ENCODE results near the gene CSNK1E.

The CSNK1E gene

GRCh38 chr22:38300946-38301345, 16.3 kb downstream of the CSNK1E start:
- TF ChIP-seq ZFP3 (CRISPR knock-in tag; IDR thresholded peaks at IDR 0.05): no peak
- TF ChIP-seq ISL1 (CRISPR knock-in tag; IDR thresholded peaks at IDR 0.05): no peak
- no peak for TF ChIP-seq TCF4 (CRISPR knock-in tag; IDR thresholded peaks at IDR 0.05; ENCODE audit: borderline replicate concordance)
- TF ChIP-seq TSHZ2 (CRISPR knock-in tag; IDR thresholded peaks at IDR 0.05): no peak
- no peak for TF ChIP-seq ZNF565 (CRISPR knock-in tag; conservative IDR thresholded peaks at IDR 0.05; ENCODE audit: low read depth)
- TF ChIP-seq, protein P1, sequence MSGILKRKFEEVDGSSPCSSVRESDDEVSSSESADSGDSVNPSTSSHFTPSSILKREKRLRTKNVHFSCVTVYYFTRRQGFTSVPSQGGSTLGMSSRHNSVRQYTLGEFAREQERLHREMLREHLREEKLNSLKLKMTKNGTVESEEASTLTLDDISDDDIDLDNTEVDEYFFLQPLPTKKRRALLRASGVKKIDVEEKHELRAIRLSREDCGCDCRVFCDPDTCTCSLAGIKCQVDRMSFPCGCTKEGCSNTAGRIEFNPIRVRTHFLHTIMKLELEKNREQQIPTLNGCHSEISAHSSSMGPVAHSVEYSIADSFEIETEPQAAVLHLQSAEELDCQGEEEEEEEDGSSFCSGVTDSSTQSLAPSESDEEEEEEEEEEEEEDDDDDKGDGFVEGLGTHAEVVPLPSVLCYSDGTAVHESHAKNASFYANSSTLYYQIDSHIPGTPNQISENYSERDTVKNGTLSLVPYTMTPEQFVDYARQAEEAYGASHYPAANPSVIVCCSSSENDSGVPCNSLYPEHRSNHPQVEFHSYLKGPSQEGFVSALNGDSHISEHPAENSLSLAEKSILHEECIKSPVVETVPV (CRISPR knock-in tag; IDR thresholded peaks at IDR 0.05): no peak
- no peak for TF ChIP-seq ZFP30 (CRISPR knock-in tag; IDR thresholded peaks at IDR 0.05)
- TF ChIP-seq ZNF8 (CRISPR knock-in tag; IDR thresholded peaks at IDR 0.05): no peak
- no peak for TF ChIP-seq ESRRG (CRISPR knock-in tag; IDR thresholded peaks at IDR 0.05)
- TF ChIP-seq SNAI2 (CRISPR knock-in tag; IDR thresholded peaks at IDR 0.05): no peak
- no peak for TF ChIP-seq GLIS3 (CRISPR knock-in tag; IDR thresholded peaks at IDR 0.05)
- TF ChIP-seq CSDC2 (CRISPR knock-in tag; IDR thresholded peaks at IDR 0.05): no peak
- TF ChIP-seq OSR1 (CRISPR knock-in tag; IDR thresholded peaks at IDR 0.05): no peak
- TF ChIP-seq ZC3H10 (CRISPR knock-in tag; IDR thresholded peaks at IDR 0.05): no peak
- TF ChIP-seq TOX (CRISPR knock-in tag; IDR thresholded peaks at IDR 0.05; ENCODE audit: borderline replicate concordance): no peak
- no peak for TF ChIP-seq RARB (CRISPR knock-in tag; IDR thresholded peaks at IDR 0.05)
- TF ChIP-seq BACH2 (CRISPR knock-in tag; IDR thresholded peaks at IDR 0.05; ENCODE audit: borderline replicate concordance): no peak
- TF ChIP-seq PPARA (CRISPR knock-in tag; IDR thresholded peaks at IDR 0.05; ENCODE audit: borderline replicate concordance): no peak
- no peak for ATAC-seq

DNA sequence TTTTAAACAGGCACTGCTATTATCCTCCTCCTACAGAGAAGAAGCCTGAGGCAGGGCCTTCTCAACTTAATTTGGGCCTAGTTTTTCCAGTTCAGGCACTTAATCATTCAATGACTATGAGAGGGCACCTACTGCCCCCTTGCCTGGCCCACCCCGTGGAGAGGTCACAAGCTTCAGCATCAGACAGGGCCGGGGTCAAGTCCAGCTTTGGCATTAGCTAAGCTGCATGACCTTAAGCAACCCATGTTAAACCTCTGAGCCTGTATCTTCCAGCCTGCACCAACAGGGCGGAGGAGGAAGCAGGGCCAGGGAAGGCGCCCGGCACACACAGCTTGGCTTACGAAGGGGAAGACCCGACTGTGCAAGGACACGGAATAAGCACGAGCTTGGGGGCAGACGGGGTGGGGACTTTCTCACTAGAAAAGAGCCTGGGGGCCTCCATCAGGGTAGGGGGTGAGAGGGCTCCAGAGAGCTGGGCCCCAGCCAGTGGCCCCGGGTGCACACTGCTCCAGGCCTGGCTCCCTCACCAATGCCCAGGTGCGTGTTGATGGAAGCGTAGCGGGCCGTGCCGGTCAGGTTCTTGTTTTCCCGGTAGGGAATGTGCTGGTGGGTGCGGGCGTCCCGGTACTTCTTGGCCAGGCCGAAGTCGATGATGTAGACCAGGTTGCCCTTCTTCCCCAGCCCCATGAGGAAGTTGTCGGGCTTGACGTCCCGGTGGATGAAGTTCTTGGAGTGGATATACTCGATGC, 16.9 kb downstream of the CSNK1E start:
- no peak for ATAC-seq

More for the DNA sequence above, 16.9 kb downstream of the CSNK1E start:
- TF ChIP-seq, protein P1 (CRISPR knock-in tag; IDR thresholded peaks at IDR 0.05): no peak
- TF ChIP-seq, protein P2, sequence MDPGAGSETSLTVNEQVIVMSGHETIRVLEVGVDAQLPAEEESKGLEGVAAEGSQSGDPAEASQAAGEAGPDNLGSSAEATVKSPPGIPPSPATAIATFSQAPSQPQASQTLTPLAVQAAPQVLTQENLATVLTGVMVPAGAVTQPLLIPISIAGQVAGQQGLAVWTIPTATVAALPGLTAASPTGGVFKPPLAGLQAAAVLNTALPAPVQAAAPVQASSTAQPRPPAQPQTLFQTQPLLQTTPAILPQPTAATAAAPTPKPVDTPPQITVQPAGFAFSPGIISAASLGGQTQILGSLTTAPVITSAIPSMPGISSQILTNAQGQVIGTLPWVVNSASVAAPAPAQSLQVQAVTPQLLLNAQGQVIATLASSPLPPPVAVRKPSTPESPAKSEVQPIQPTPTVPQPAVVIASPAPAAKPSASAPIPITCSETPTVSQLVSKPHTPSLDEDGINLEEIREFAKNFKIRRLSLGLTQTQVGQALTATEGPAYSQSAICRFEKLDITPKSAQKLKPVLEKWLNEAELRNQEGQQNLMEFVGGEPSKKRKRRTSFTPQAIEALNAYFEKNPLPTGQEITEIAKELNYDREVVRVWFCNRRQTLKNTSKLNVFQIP (CRISPR knock-in tag; IDR thresholded peaks at IDR 0.05; ENCODE audit: borderline replicate concordance, low read depth): no peak
- TF ChIP-seq ARNTL (CRISPR knock-in tag; IDR thresholded peaks at IDR 0.05; ENCODE audit: borderline replicate concordance, low read depth) (no peak), TOX (CRISPR knock-in tag; IDR thresholded peaks at IDR 0.05; ENCODE audit: borderline replicate concordance) (no peak), ZNF70 (CRISPR knock-in tag; IDR thresholded peaks at IDR 0.05) (no peak), CSDC2 (CRISPR knock-in tag; IDR thresholded peaks at IDR 0.05) (no peak), ZNF8 (CRISPR knock-in tag; IDR thresholded peaks at IDR 0.05) (no peak), ESRRG (CRISPR knock-in tag; IDR thresholded peaks at IDR 0.05) (no peak), TSHZ2 (CRISPR knock-in tag; IDR thresholded peaks at IDR 0.05) (no peak), ZFP3 (CRISPR knock-in tag; IDR thresholded peaks at IDR 0.05) (no peak)
- TF ChIP-seq, protein P3, sequence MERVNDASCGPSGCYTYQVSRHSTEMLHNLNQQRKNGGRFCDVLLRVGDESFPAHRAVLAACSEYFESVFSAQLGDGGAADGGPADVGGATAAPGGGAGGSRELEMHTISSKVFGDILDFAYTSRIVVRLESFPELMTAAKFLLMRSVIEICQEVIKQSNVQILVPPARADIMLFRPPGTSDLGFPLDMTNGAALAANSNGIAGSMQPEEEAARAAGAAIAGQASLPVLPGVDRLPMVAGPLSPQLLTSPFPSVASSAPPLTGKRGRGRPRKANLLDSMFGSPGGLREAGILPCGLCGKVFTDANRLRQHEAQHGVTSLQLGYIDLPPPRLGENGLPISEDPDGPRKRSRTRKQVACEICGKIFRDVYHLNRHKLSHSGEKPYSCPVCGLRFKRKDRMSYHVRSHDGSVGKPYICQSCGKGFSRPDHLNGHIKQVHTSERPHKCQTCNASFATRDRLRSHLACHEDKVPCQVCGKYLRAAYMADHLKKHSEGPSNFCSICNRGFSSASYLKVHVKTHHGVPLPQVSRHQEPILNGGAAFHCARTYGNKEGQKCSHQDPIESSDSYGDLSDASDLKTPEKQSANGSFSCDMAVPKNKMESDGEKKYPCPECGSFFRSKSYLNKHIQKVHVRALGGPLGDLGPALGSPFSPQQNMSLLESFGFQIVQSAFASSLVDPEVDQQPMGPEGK (CRISPR knock-in tag; IDR thresholded peaks at IDR 0.05; ENCODE audit: borderline replicate concordance): no peak

Data from SK-N-SH treated with all-trans-retinoic acid at 6 μM for 48 hours (cell line).